H1 (cell line): ENCODE results near the gene NOM1. TPM values are rescaled to one million over a fixed set of nuclear protein-coding genes. Genes with fewer than 3 reads are reported as not detected.

Experiments used
- CREB1 ChIP-seq: IDR thresholded peaks from 2 replicates; pipeline ENCODE4 v1.6.1; 2012; ENCODE audit warnings: inconsistent platforms
- RBBP5 ChIP-seq: IDR thresholded peaks from 2 replicates; pipeline ENCODE4 v1.7.1; 2012; ENCODE audit warnings: low read depth, mild to moderate bottlenecking, inconsistent platforms, low read length, moderate library complexity, borderline replicate concordance
- RFX5 ChIP-seq: IDR thresholded peaks from 2 replicates; pipeline ENCODE4 v1.6.1; 2011; ENCODE audit warnings: low read depth, low read length, improper control_type of control experiment, borderline replicate concordance
- RXRA ChIP-seq: IDR thresholded peaks from 2 replicates; pipeline ENCODE4 v1.6.1; 2011; ENCODE audit warnings: low read depth, mild to moderate bottlenecking, low read length, moderate library complexity; ENCODE audit not compliant: insufficient read depth
- SP1 ChIP-seq: IDR thresholded peaks from 2 replicates; pipeline ENCODE4 v1.6.1; 2011; ENCODE audit warnings: low read depth, low read length
- TBP ChIP-seq: IDR thresholded peaks from 2 replicates; pipeline ENCODE4 v1.6.1; 2011; ENCODE audit warnings: low read depth, low read length, improper control_type of control experiment
- polyA plus RNA-seq, 7 experiments: library from polyadenylated mRNA; depleted of rRNA in 3 of 7; stranded (reverse) in 5 of 7; unstranded in 2 of 7; fragments of >200 nt in 5 of 7; fragments of 200-250 nt in 2 of 7; gene quantifications; 1 replicate in 5 of 7; 2 replicates in 1 of 7; 4 replicates in 1 of 7; pipeline versions ENCODE4 v1.2.1 to v1.2.3, GENCODE V29; 2011 to 2013; ENCODE audit warnings: missing spikeins in 2 of 7, mixed read lengths in 2 of 7
- total RNA-seq: library from RNA; stranded (reverse); fragmentation: NEBNext Ultra II Directional; extraction: Animal tissue kit (Norgen Biotek cat#: 25700); gene quantifications from 2 replicates; pipeline ENCODE4 v1.2.1, GENCODE V29; 2021

Gene NOM1
- total and polyA plus RNA-seq, 2 of the 8 experiments (the other 6 are each of a cell fraction or from before 2014, with no cell fraction given) = 10.6 to 29.1 TPM

GRCh38 chr7:157019718-157020451 is 70.4 kb downstream of the NOM1 start (continued):
- TF ChIP-seq CREB1 = no peak
- no peak for TF ChIP-seq RBBP5
- no peak for TF ChIP-seq RXRA
- TF ChIP-seq TBP = no peak
- no peak for TF ChIP-seq RFX5
- TF ChIP-seq SP1 = no peak
